ENCODE results near the gene TCEANC2. TPM values are rescaled to one million over a fixed set of nuclear protein-coding genes. Genes with fewer than 3 reads are reported as not detected.

Gene TCEANC2
- total and polyA plus RNA-seq, 2 experiments from 2014 or later = 6.0 to 6.3 TPM

- TF ChIP-seq ETS1 (IDR thresholded peaks at IDR 0.05) (no peak), POLR2AphosphoS5 (IDR thresholded peaks at IDR 0.05; ENCODE audit: low read depth) (no peak), ZNF114 (CRISPR knock-in tag; IDR thresholded peaks at IDR 0.05) (no peak), JUNB (IDR thresholded peaks at IDR 0.05; ENCODE audit: unreplicated experiment) (no peak), CREB1 (CRISPR knock-in tag; IDR thresholded peaks at IDR 0.05; ENCODE audit: low read depth) (no peak), NANOG (IDR thresholded peaks at IDR 0.05; ENCODE audit: borderline replicate concordance) (no peak), REST (IDR thresholded peaks at IDR 0.05; ENCODE audit: unreplicated experiment) (no peak), STAT1 (IDR thresholded peaks at IDR 0.05; ENCODE audit: unreplicated experiment) (no peak), EZH2phosphoT487 (IDR thresholded peaks at IDR 0.05; ENCODE audit: unreplicated experiment) (no peak)
These were observed 44.0 kb upstream of the TCEANC2 start (continued) for GRCh38 chr1:54009406-54009805.

- no peaks in the 10 kb centered on the region for H3K4me1 ChIP-seq (ENCODE audit: insufficient read depth)
- ATAC-seq = no peak
- peaks cover 8% of the 10 kb centered on the region; the same call in 2 of the 3 replicates for H3K4me1 Mint-ChIP-seq
- H3K36me3 ChIP-seq (ENCODE audit: insufficient read depth) = no peaks in the 10 kb centered on the region
- TF ChIP-seq POLR2AphosphoS5 (IDR thresholded peaks at IDR 0.05; ENCODE audit: low read depth) (no peak), NANOG (IDR thresholded peaks at IDR 0.05; ENCODE audit: borderline replicate concordance) (no peak)
- no peaks in the 10 kb centered on the region for H4K20me1 ChIP-seq (replicated peaks; ENCODE audit: insufficient read depth)
- no peaks in the 10 kb centered on the region for H3K36me3 Mint-ChIP-seq (ENCODE audit: low read depth)
- H3K9me3 Mint-ChIP-seq = peaks cover 2% of the 10 kb centered on the region; the same call in 2 of the 3 replicates
- H3K27me3 ChIP-seq (ENCODE audit: insufficient read depth) = no peaks in the 10 kb centered on the region
- no peak overlapping the region for H3K4me3 ChIP-seq
- H3K27ac ChIP-seq (ENCODE audit: low read depth) = no peak overlapping the region
- H3K27me3 Mint-ChIP-seq (ENCODE audit: insufficient read depth, low read depth, poor library complexity) = peaks cover 7% of the 10 kb centered on the region
- no peaks in the 10 kb centered on the region for H3F3A ChIP-seq (replicated peaks; ENCODE audit: low read depth)
- H3K4me3 Mint-ChIP-seq = no peak overlapping the region
- DNase-seq (ENCODE audit: low spot score) = no peak
- H3K79me2 ChIP-seq (replicated peaks; ENCODE audit: insufficient read depth) = no peaks in the 10 kb centered on the region
- no peaks in the 10 kb centered on the region; the same call in 1 of the 2 replicates for H3K9me2 ChIP-seq (ENCODE audit: insufficient read depth)
- H3K4me2 ChIP-seq = no peak overlapping the region
- H2AFZ ChIP-seq = no peak overlapping the region
- H3K27ac Mint-ChIP-seq = no peak overlapping the region
These were observed 42.8 kb upstream of the TCEANC2 start for GRCh38 chr1:54010415-54011117.
